CD14-positive monocyte (primary cell): ENCODE measurements around the gene RELL1. TPM values are rescaled to one million over a fixed set of nuclear protein-coding genes. Genes with fewer than 3 reads are reported as not detected.

ENCODE experiments used
- DNase-seq, 3 donors: peaks; one replicate each; pipeline ENCODE4 v3.0.0-alpha.2; 2011 to 2022
- H2AFZ ChIP-seq: 2 replicates; pipeline ENCODE4 v1.6.0; 2012; ENCODE audit warnings: mild to moderate bottlenecking, low read depth, low read length, inconsistent platforms; ENCODE audit not compliant: insufficient read depth, poor library complexity, severe bottlenecking
- H3K27ac ChIP-seq, 2 donors: 1 replicate in 1 of 2; 2 replicates in 1 of 2; pipeline ENCODE4 v1.5.1; 2012 to 2013; ENCODE audit warnings: low read length in 2 of 2, control low read depth in 1 of 2, inconsistent platforms in 1 of 2, low read depth in 1 of 2, mild to moderate bottlenecking in 1 of 2
- H3K27me3 ChIP-seq, 2 donors: one replicate each; pipeline versions ENCODE4 v1.6.0 to v1.6.1; 2011 to 2013; ENCODE audit warnings: low read length in 2 of 2; ENCODE audit not compliant: control insufficient read depth in 2 of 2, insufficient read depth in 2 of 2
- H3K36me3 ChIP-seq, 2 donors: replicated peaks in 1 of 2; 1 replicate in 1 of 2; 2 replicates in 1 of 2; pipeline versions ENCODE4 v1.5.1 to v1.6.1; 2012 to 2013; ENCODE audit warnings: low read length in 2 of 2, control low read depth in 1 of 2, inconsistent platforms in 1 of 2, mild to moderate bottlenecking in 1 of 2; ENCODE audit not compliant: insufficient read depth in 2 of 2, control insufficient read depth in 1 of 2
- H3K4me1 ChIP-seq, 2 donors: 1 replicate in 1 of 2; 2 replicates in 1 of 2; pipeline versions ENCODE4 v1.5.1 to v1.6.1; 2012 to 2013; ENCODE audit warnings: low read length in 2 of 2, control low read depth in 1 of 2, inconsistent platforms in 1 of 2, mild to moderate bottlenecking in 1 of 2, moderate library complexity in 1 of 2; ENCODE audit not compliant: insufficient read depth in 2 of 2, control insufficient read depth in 1 of 2
- H3K4me2 ChIP-seq: replicated peaks from 2 replicates; pipeline ENCODE3; 2012; ENCODE audit warnings: low read length, moderate library complexity, mild to moderate bottlenecking; ENCODE audit not compliant: poor library complexity, severe bottlenecking; ENCODE audit errors: extremely low read depth
- H3K4me3 ChIP-seq, 3 experiments: fragments of 200-600 bp in 1 of 3; sonication (generic) in 1 of 3; replicated peaks in 1 of 3; 1 replicate in 2 of 3; 2 replicates in 1 of 3; pipeline ENCODE4 v1.5.1; 2011 to 2013; ENCODE audit warnings: low read length in 3 of 3, mild to moderate bottlenecking in 3 of 3, control low read depth in 2 of 3, low read depth in 2 of 3, inconsistent platforms in 1 of 3, moderate library complexity in 1 of 3
- H3K79me2 ChIP-seq: 2 replicates; pipeline ENCODE4 v1.6.0; 2012; ENCODE audit warnings: mild to moderate bottlenecking, control low read depth, inconsistent platforms, low read length, moderate library complexity; ENCODE audit not compliant: insufficient read depth
- H3K9ac ChIP-seq: 2 replicates; pipeline ENCODE4 v1.6.0; 2017; ENCODE audit warnings: low read length, mild to moderate bottlenecking; ENCODE audit not compliant: insufficient read depth, poor library complexity, severe bottlenecking
- H3K9me3 ChIP-seq, 2 donors: replicated peaks in 1 of 2; 1 replicate in 1 of 2; 2 replicates in 1 of 2; pipeline versions ENCODE4 v1.5.1 to v1.6.1; 2012 to 2013; ENCODE audit warnings: low read length in 2 of 2, control low read depth in 1 of 2; ENCODE audit not compliant: control insufficient read depth in 1 of 2, insufficient read depth in 1 of 2
- H4K20me1 ChIP-seq: 2 replicates; pipeline ENCODE4 v1.6.0; 2012; ENCODE audit warnings: mild to moderate bottlenecking, low read length, control low read depth, moderate library complexity; ENCODE audit not compliant: insufficient read depth
- H3K27ac Mint-ChIP-seq, 7 donors: one replicate each; pipeline ENCODE4 v1.8.0; 2020; ENCODE audit warnings: mild to moderate bottlenecking in 7 of 7, mixed read lengths in 7 of 7, moderate library complexity in 6 of 7, inconsistent platforms in 2 of 7
- H3K27me3 Mint-ChIP-seq, 3 donors: one replicate each; pipeline ENCODE4 v1.8.0; 2021 to 2022; ENCODE audit warnings: low read depth in 3 of 3, mild to moderate bottlenecking in 3 of 3, mixed read lengths in 3 of 3, moderate library complexity in 3 of 3, inconsistent platforms in 1 of 3
- H3K36me3 Mint-ChIP-seq, 2 donors: one replicate each; pipeline ENCODE4 v1.8.0; 2020; ENCODE audit warnings: mixed read lengths in 2 of 2, inconsistent platforms in 1 of 2, mild to moderate bottlenecking in 1 of 2
- H3K4me1 Mint-ChIP-seq: one replicate; pipeline ENCODE4 v1.8.0; 2020; ENCODE audit warnings: mild to moderate bottlenecking, mixed read lengths
- H3K4me3 Mint-ChIP-seq, 2 donors: one replicate each; pipeline ENCODE4 v1.8.0; 2020; ENCODE audit warnings: mild to moderate bottlenecking in 2 of 2, mixed read lengths in 2 of 2, moderate library complexity in 1 of 2
- H3K9me3 Mint-ChIP-seq, 7 donors: one replicate each; pipeline ENCODE4 v1.8.0; 2020 to 2022; ENCODE audit warnings: mixed read lengths in 7 of 7, mild to moderate bottlenecking in 6 of 7, moderate library complexity in 6 of 7, inconsistent platforms in 2 of 7
- CTCF ChIP-seq: fragments of 200-600 bp; IDR thresholded peaks from one replicate; pipeline ENCODE4 v1.8.0; 2022; ENCODE audit warnings: antibody characterized with exemption, mild to moderate bottlenecking
- WGBS: methylation state at CpG from one replicate; pipeline ENCODE4 v1.1.5; 2013; ENCODE audit warnings: missing lambda C conversion rate; ENCODE audit not compliant: insufficient coverage; 5-methylcytosine and 5-hydroxymethylcytosine counted together
- intact Hi-C, 2 donors: fragments of 100-400 bp; cut with micrococcal nuclease; formaldehyde crosslinking; loops; one replicate each; pipeline versions ENCODE4 v1.15.0 to v1.15.1; 2023
- polyA plus RNA-seq, 3 donors: library from polyadenylated mRNA; depleted of rRNA in 1 of 3; unstranded in 2 of 3; stranded (reverse) in 1 of 3; fragments of 300-500 nt in 2 of 3; fragments of >200 nt in 1 of 3; fragmentation: Illumina TruSeq in 2 of 3; gene quantifications; 1 replicate in 2 of 3; 2 replicates in 1 of 3; pipeline ENCODE4 v1.2.3, GENCODE V29; 2012 to 2021

RELL1 gene
- polyA plus RNA-seq, 3 donors, result 13.3 to 30.2 (median 16.2) TPM

- Histone ChIP-seq H3K27me3 (no peaks in the 10 kb centered on the region), H2AFZ (no peak overlapping the region), H3K4me2 (no peak overlapping the region), H3K4me1 (peaks cover 12 to 18% of the 10 kb centered on the region in 2 donors), H3K9ac (no peak overlapping the region), H3K9me3 (peaks cover 15 to 31% of the 10 kb centered on the region in 2 donors), H3K27ac (peak overlapping the region in 1 of 2 donors; percentile 14), H4K20me1 (peaks cover 79% of the 10 kb centered on the region), H3K79me2 (peaks cover 82% of the 10 kb centered on the region), H3K36me3 (peaks cover 14 to 63% of the 10 kb centered on the region in 2 donors), H3K4me3 (no peak overlapping the region)
- Mint-ChIP-seq H3K4me1 (peaks cover 26% of the 10 kb centered on the region), H3K27ac (peak overlapping the region in 4 of 7 donors; percentile 12 to 37 (median 22)), H3K27me3 (no peaks in the 10 kb centered on the region), H3K36me3 (peaks cover 32 to 49% of the 10 kb centered on the region in 2 donors), H3K4me3 (no peak overlapping the region), H3K9me3 (peaks cover 13 to 27% (median 21%) of the 10 kb centered on the region in 7 donors)
- no peak for TF ChIP-seq CTCF
- no CpG with 5 or more reads among the region's 13 CpGs for WGBS
- intact Hi-C loops, result no loop called here
- no peak for DNase-seq
Measured at GRCh38 chr4:37651781-37652377, 34.3 kb downstream of the RELL1 start.

GRCh38 chr4:37650481-37650880 lies 35.7 kb downstream of the RELL1 start:
- Mint-ChIP-seq H3K9me3 (peaks cover 8 to 15% (median 9%) of the 10 kb centered on the region in 7 donors), H3K27me3 (no peaks in the 10 kb centered on the region), H3K4me1 (peaks cover 26% of the 10 kb centered on the region), H3K4me3 (no peak overlapping the region), H3K27ac (peak overlapping the region in 5 of 7 donors; percentile 7 to 79 (median 33)), H3K36me3 (peaks cover 36 to 52% of the 10 kb centered on the region in 2 donors)
- H3K4me1 ChIP-seq, result peaks cover 12 to 18% of the 10 kb centered on the region in 2 donors
- H2AFZ ChIP-seq, result no peak overlapping the region
- DNase-seq, result peak; percentile 27 to 45 (median 32)
- H4K20me1 ChIP-seq, result peaks cover 75% of the 10 kb centered on the region
- no peak overlapping the region for H3K9ac ChIP-seq
- H3K9me3 ChIP-seq, result peaks cover 8 to 17% of the 10 kb centered on the region in 2 donors
- H3K27me3 ChIP-seq, result no peaks in the 10 kb centered on the region
- H3K36me3 ChIP-seq, result peaks cover 26 to 62% of the 10 kb centered on the region in 2 donors
- H3K4me3 ChIP-seq, result no peak overlapping the region
- peak overlapping the region in 1 of 2 donors; percentile 6 for H3K27ac ChIP-seq
- peak; percentile 15 for TF ChIP-seq CTCF
- peaks cover 68% of the 10 kb centered on the region for H3K79me2 ChIP-seq
- WGBS, result 90% methylated on average over 3 of the region's 5 CpGs
- H3K4me2 ChIP-seq, result no peak overlapping the region
- intact Hi-C loops, result no loop called here
